Stimulated activated CD4-positive, alpha-beta T cell treated with anti-CD3 and anti-CD28 coated beads, Interleukin-2, amount 100 ng/mL, for 24 hours (primary cell): ENCODE data around the gene PLXNA1.

ENCODE experiments used
- DNase-seq, 2 donors: peaks; one replicate each; pipeline ENCODE4 v3.0.0-alpha.2; 2020

The PLXNA1 gene

GRCh38 chr3:127025456-127025855 is 42.5 kb downstream of the PLXNA1 start:
- no peak for DNase-seq

GRCh38 chr3:127026036-127026435 is 43.1 kb downstream of the PLXNA1 start:
- DNase-seq, result no peak

- no peak for DNase-seq
These were observed 43.7 kb downstream of the PLXNA1 start for GRCh38 chr3:127026661-127027060.

GRCh38 chr3:127027061-127027735 is 44.3 kb downstream of the PLXNA1 start:
- no peak for DNase-seq

GRCh38 chr3:127027811-127028548 is 45.1 kb downstream of the PLXNA1 start:
- no peak for DNase-seq

- no peak for DNase-seq
These were observed 46.1 kb downstream of the PLXNA1 start for GRCh38 chr3:127028781-127029657.

- DNase-seq, result no peak
These were observed 47.0 kb downstream of the PLXNA1 start for GRCh38 chr3:127029658-127030507.

- DNase-seq, result no peak
These were observed 47.8 kb downstream of the PLXNA1 start for GRCh38 chr3:127030508-127031412.

GRCh38 chr3:127031413-127031810 is 48.5 kb downstream of the PLXNA1 start:
- no peak for DNase-seq

DNA sequence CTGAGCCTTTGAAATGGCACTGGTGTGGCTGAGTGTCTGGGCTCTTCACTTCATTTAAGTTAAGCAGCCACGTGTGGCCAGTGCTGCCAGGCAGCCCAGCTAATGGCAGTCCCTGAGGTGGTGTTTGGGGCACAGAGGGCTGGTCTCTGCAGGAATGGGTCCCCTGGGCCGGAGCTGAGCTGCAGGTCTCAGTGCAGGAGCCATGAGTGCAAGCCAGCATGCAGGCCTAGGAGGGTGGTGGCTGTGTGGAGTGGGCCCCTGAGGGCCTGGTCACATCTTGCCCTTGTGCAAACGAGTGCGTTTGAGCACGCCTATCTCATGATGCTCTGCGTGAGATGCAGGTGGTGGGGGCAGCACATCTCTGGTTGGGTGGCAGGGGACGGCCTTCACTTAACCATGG is 48.9 kb downstream of the PLXNA1 start:
- DNase-seq, result no peak

DNA sequence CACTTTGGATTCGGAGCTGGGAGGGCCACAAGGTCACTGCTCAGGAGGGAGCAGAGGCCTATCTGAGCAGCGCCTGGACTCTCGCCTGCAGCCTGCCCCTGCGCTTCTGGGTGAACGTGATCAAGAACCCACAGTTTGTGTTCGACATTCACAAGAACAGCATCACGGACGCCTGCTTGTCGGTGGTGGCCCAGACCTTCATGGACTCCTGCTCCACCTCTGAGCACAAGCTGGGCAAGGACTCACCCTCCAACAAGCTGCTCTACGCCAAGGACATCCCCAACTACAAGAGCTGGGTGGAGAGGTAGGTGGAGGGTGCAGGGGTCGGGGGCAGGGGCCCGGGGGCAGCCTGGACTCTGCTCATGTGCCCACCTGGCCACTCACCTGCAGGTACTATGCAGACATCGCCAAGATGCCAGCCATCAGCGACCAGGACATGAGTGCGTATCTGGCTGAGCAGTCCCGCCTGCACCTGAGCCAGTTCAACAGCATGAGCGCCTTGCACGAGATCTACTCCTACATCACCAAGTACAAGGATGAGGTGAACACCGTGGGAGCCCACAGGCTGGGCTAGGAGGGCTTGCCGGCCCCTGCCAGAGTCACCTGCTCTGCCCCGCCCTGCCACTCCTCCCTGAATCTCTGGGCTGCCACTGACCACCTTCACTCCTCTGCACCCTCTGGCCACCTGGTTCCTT is 49.5 kb downstream of the PLXNA1 start:
- no peak for DNase-seq
